ENCODE data around the gene LRRK1. TPM values are rescaled to one million over a fixed set of nuclear protein-coding genes. Genes with fewer than 3 reads are reported as not detected.

The LRRK1 gene
- total RNA-seq, 1 experiment from 2014 or later = 7.6 TPM

GRCh38 chr15:100973351-100974111, 54.4 kb downstream of the LRRK1 start (continued):
- TF ChIP-seq KAT7 (CRISPR knock-in tag; IDR thresholded peaks at IDR 0.05; ENCODE audit: borderline replicate concordance) (0 out of 2 replicates have a peak, but pooled peaks have one; percentile 59), ETV6 (CRISPR knock-in tag; IDR thresholded peaks at IDR 0.05) (0 out of 2 replicates have a peak, but pooled peaks have one; percentile 29), NR1H2 (CRISPR knock-in tag; IDR thresholded peaks at IDR 0.05) (no peak), FOXK1 (CRISPR knock-in tag; IDR thresholded peaks at IDR 0.05) (0 out of 2 replicates have a peak, but pooled peaks have one; percentile 49), FOXJ3 (CRISPR knock-in tag; IDR thresholded peaks at IDR 0.05; ENCODE audit: borderline replicate concordance) (no peak), CREM (CRISPR knock-in tag; IDR thresholded peaks at IDR 0.05) (no peak), GRHL2 (CRISPR knock-in tag; IDR thresholded peaks at IDR 0.05; ENCODE audit: insufficient replicate concordance, severe bottlenecking) (no peak), FOXP1 (CRISPR knock-in tag; IDR thresholded peaks at IDR 0.05; ENCODE audit: borderline replicate concordance) (peak; percentile 85)
- TF ChIP-seq, protein P1, sequence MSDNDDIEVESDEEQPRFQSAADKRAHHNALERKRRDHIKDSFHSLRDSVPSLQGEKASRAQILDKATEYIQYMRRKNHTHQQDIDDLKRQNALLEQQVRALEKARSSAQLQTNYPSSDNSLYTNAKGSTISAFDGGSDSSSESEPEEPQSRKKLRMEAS (CRISPR knock-in tag; IDR thresholded peaks at IDR 0.05) = no peak
- TF ChIP-seq, protein P2, sequence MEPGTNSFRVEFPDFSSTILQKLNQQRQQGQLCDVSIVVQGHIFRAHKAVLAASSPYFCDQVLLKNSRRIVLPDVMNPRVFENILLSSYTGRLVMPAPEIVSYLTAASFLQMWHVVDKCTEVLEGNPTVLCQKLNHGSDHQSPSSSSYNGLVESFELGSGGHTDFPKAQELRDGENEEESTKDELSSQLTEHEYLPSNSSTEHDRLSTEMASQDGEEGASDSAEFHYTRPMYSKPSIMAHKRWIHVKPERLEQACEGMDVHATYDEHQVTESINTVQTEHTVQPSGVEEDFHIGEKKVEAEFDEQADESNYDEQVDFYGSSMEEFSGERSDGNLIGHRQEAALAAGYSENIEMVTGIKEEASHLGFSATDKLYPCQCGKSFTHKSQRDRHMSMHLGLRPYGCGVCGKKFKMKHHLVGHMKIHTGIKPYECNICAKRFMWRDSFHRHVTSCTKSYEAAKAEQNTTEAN (CRISPR knock-in tag; IDR thresholded peaks at IDR 0.05) = peak; percentile 58; the same call in 1 of the 2 replicates
- TF ChIP-seq, protein P3, sequence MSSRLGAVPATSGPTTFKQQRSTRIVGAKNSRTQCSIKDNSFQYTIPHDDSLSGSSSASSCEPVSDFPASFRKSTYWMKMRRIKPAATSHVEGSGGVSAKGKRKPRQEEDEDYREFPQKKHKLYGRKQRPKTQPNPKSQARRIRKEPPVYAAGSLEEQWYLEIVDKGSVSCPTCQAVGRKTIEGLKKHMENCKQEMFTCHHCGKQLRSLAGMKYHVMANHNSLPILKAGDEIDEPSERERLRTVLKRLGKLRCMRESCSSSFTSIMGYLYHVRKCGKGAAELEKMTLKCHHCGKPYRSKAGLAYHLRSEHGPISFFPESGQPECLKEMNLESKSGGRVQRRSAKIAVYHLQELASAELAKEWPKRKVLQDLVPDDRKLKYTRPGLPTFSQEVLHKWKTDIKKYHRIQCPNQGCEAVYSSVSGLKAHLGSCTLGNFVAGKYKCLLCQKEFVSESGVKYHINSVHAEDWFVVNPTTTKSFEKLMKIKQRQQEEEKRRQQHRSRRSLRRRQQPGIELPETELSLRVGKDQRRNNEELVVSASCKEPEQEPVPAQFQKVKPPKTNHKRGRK (CRISPR knock-in tag; IDR thresholded peaks at IDR 0.05; ENCODE audit: borderline replicate concordance) = no peak

DNA sequence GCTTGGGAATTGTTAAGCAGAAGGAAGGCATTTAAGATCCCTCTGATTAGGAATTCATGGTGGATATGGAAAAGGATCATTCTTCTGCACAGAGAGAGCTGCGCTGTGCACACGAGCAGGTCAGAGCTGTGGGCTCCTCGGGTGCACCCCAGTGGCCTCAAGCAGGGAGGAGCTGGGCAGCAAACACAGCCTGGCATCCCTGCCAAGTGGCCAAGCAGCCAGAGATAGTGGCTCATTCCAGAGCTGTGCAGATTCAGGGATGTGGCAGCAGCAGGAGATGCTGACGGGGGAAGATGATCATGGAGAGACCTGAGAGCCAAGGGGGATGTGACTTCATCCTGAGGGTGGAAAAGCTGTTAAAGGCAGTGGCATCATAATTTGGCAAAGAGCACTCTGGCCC, 55.9 kb downstream of the LRRK1 start:
- H3K36me3 Mint-ChIP-seq = peaks cover under 1% of the 10 kb centered on the region
- H3K4me1 Mint-ChIP-seq = peaks cover 17% of the 10 kb centered on the region
- DNase-seq (ENCODE audit: low spot score) (no peak), ATAC-seq (no peak)
- H3K27ac Mint-ChIP-seq = no peak overlapping the region
- POLR2A ChIA-PET = no interaction called here
- CTCF ChIA-PET = interaction anchor here (1.5 kb wide), 1 partner anchor 33 kb away, joined by 9 read pairs; no protein-coding TSS in a partner anchor
- peak overlapping the region; percentile 43 for H3K4me3 Mint-ChIP-seq
- peaks cover 7% of the 10 kb centered on the region for H3K9me3 Mint-ChIP-seq
- TF ChIP-seq SOX15 (CRISPR knock-in tag; IDR thresholded peaks at IDR 0.05) (no peak), GABPB1 (CRISPR knock-in tag; IDR thresholded peaks at IDR 0.05) (no peak), CREM (CRISPR knock-in tag; IDR thresholded peaks at IDR 0.05) (no peak), NR1H2 (CRISPR knock-in tag; IDR thresholded peaks at IDR 0.05) (no peak), E2F5 (CRISPR knock-in tag; IDR thresholded peaks at IDR 0.05) (no peak), MYBL2 (CRISPR knock-in tag; IDR thresholded peaks at IDR 0.05) (no peak), FOXP4 (CRISPR knock-in tag; IDR thresholded peaks at IDR 0.05) (no peak)
- TF ChIP-seq, protein P2 (CRISPR knock-in tag; IDR thresholded peaks at IDR 0.05) = no peak
- TF ChIP-seq, protein P3 (CRISPR knock-in tag; IDR thresholded peaks at IDR 0.05; ENCODE audit: borderline replicate concordance) = no peak
- TF ChIP-seq, protein P4, sequence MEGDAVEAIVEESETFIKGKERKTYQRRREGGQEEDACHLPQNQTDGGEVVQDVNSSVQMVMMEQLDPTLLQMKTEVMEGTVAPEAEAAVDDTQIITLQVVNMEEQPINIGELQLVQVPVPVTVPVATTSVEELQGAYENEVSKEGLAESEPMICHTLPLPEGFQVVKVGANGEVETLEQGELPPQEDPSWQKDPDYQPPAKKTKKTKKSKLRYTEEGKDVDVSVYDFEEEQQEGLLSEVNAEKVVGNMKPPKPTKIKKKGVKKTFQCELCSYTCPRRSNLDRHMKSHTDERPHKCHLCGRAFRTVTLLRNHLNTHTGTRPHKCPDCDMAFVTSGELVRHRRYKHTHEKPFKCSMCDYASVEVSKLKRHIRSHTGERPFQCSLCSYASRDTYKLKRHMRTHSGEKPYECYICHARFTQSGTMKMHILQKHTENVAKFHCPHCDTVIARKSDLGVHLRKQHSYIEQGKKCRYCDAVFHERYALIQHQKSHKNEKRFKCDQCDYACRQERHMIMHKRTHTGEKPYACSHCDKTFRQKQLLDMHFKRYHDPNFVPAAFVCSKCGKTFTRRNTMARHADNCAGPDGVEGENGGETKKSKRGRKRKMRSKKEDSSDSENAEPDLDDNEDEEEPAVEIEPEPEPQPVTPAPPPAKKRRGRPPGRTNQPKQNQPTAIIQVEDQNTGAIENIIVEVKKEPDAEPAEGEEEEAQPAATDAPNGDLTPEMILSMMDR (IDR thresholded peaks at IDR 0.05) = no peak
- TF ChIP-seq, protein P5, sequence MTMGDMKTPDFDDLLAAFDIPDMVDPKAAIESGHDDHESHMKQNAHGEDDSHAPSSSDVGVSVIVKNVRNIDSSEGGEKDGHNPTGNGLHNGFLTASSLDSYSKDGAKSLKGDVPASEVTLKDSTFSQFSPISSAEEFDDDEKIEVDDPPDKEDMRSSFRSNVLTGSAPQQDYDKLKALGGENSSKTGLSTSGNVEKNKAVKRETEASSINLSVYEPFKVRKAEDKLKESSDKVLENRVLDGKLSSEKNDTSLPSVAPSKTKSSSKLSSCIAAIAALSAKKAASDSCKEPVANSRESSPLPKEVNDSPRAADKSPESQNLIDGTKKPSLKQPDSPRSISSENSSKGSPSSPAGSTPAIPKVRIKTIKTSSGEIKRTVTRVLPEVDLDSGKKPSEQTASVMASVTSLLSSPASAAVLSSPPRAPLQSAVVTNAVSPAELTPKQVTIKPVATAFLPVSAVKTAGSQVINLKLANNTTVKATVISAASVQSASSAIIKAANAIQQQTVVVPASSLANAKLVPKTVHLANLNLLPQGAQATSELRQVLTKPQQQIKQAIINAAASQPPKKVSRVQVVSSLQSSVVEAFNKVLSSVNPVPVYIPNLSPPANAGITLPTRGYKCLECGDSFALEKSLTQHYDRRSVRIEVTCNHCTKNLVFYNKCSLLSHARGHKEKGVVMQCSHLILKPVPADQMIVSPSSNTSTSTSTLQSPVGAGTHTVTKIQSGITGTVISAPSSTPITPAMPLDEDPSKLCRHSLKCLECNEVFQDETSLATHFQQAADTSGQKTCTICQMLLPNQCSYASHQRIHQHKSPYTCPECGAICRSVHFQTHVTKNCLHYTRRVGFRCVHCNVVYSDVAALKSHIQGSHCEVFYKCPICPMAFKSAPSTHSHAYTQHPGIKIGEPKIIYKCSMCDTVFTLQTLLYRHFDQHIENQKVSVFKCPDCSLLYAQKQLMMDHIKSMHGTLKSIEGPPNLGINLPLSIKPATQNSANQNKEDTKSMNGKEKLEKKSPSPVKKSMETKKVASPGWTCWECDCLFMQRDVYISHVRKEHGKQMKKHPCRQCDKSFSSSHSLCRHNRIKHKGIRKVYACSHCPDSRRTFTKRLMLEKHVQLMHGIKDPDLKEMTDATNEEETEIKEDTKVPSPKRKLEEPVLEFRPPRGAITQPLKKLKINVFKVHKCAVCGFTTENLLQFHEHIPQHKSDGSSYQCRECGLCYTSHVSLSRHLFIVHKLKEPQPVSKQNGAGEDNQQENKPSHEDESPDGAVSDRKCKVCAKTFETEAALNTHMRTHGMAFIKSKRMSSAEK (CRISPR knock-in tag; IDR thresholded peaks at IDR 0.05; ENCODE audit: borderline replicate concordance) = no peak
- peaks cover 48% of the 10 kb centered on the region for H3K27me3 Mint-ChIP-seq (ENCODE audit: low read depth)

Measured in WTC11 (cell line).